HCT116 (cell line): ENCODE results near the gene VIPR1. TPM values are rescaled to one million over a fixed set of nuclear protein-coding genes. Genes with fewer than 3 reads are reported as not detected.

ENCODE experiments used
- ATAC-seq: fragments of 200-7000 bp; cut with Tn5 transposase; 2 replicates; pipeline ENCODE4 v1.9.1; 2020; ENCODE audit warnings: mild to moderate bottlenecking, moderate library complexity
- BruUV-seq: library from RNA; stranded (reverse); fragments of 400-500 nt; replicated peaks from 2 replicates; lab custom pipeline; 2021; lab: Mats Ljungman, UMichigan
- CTCF ChIA-PET: fragments of 300-600 bp; sonication (Branson Sonifier 250); formaldehyde crosslinking; loops from one replicate; lab custom pipeline; 2021; ENCODE audit warnings: antibody characterized with exemption; lab: Charles Lee
- POLR2A ChIA-PET: fragments of 300-600, 350-600 bp; sonication (Branson Sonifier 250); formaldehyde crosslinking; loops from one replicate; lab custom pipeline; 2021; ENCODE audit warnings: antibody characterized with exemption; lab: Charles Lee
- RAD21 ChIA-PET, 2 experiments: fragments of 300-600 bp; sonication (Branson Sonifier 250); formaldehyde crosslinking; loops; one replicate each; lab custom pipeline; 2023; ENCODE audit warnings: low total read pairs in 2 of 2; ENCODE audit not compliant: uncharacterized antibody in 2 of 2, unreplicated experiment in 2 of 2, low non-redundant PET in 1 of 2; lab: Charles Lee
- DNase-seq: peaks from one replicate; pipeline ENCODE4 v3.0.0-alpha.2; 2010; ENCODE audit warnings: low read depth, low spot score
- H2AFZ ChIP-seq: fragments of 200-600 bp; shearing (Covaris generic), sonication (generic); 2 replicates; pipeline ENCODE4 v1.6.1; 2017; ENCODE audit warnings: low read depth, mixed run types, mixed read lengths, antibody characterized with exemption, low read length; ENCODE audit not compliant: poor library complexity, severe bottlenecking
- H3K27ac ChIP-seq: 2 replicates; pipeline ENCODE4 v1.5.1; 2012; ENCODE audit warnings: low read depth, low read length
- H3K27me3 ChIP-seq: fragments of 200-600 bp; sonication (generic); 2 replicates; pipeline ENCODE4 v1.6.1; 2016; ENCODE audit warnings: mixed run types, low read length, mixed read lengths; ENCODE audit not compliant: insufficient read depth
- H3K36me3 ChIP-seq, 2 experiments: fragments of 200-500 bp in 1 of 2; fragments of 200-600 bp in 1 of 2; sonication (Bioruptor generic) in 1 of 2; sonication (generic) in 1 of 2; 2 replicates each; pipeline versions ENCODE4 v1.5.1 to v1.6.1; 2014 to 2016; ENCODE audit warnings: low read length in 2 of 2, inconsistent platforms in 1 of 2, mixed read lengths in 1 of 2, mixed run types in 1 of 2; ENCODE audit not compliant: insufficient read depth in 2 of 2, control insufficient read depth in 1 of 2
- H3K4me1 ChIP-seq, 2 experiments: fragments of 200-600 bp in 1 of 2; sonication (generic) in 1 of 2; 2 replicates each; pipeline versions ENCODE4 v1.5.1 to v1.6.1; 2012 to 2017; ENCODE audit warnings: low read length in 2 of 2, inconsistent platforms in 1 of 2, mild to moderate bottlenecking in 1 of 2, mixed read lengths in 1 of 2, mixed run types in 1 of 2, moderate library complexity in 1 of 2; ENCODE audit not compliant: insufficient read depth in 2 of 2, control insufficient read depth in 1 of 2
- H3K4me2 ChIP-seq: fragments of 200-600 bp; sonication (generic); 2 replicates; pipeline ENCODE4 v1.6.1; 2017; ENCODE audit warnings: mixed run types, low read length, mixed read lengths
- H3K4me3 ChIP-seq, 2 experiments: fragments of 200-600 bp in 1 of 2; sonication (generic) in 1 of 2; replicated peaks in 1 of 2; 2 replicates each; pipeline ENCODE4 v1.5.1; 2011 to 2016; ENCODE audit warnings: low read length in 2 of 2, control low read depth in 1 of 2, low read depth in 1 of 2, mild to moderate bottlenecking in 1 of 2, mixed read lengths in 1 of 2, mixed run types in 1 of 2
- H3K79me2 ChIP-seq: fragments of 200-600 bp; sonication (generic); 2 replicates; pipeline ENCODE4 v1.6.1; 2017; ENCODE audit warnings: mild to moderate bottlenecking, mixed run types, low read length, moderate library complexity, mixed read lengths; ENCODE audit not compliant: insufficient read depth
- H3K9ac ChIP-seq: fragments of 200-600 bp; sonication (generic); 2 replicates; pipeline ENCODE4 v1.6.1; 2016; ENCODE audit warnings: low read length, mixed read lengths
- H3K9me2 ChIP-seq: fragments of 200-600 bp; sonication (generic), shearing (Covaris generic); 2 replicates; pipeline ENCODE4 v1.6.1; 2017; ENCODE audit warnings: mixed run types, mild to moderate bottlenecking, moderate library complexity; ENCODE audit not compliant: insufficient read depth
- H3K9me3 ChIP-seq, 2 experiments: fragments of 200-500 bp in 1 of 2; fragments of 200-600 bp in 1 of 2; sonication (Bioruptor generic) in 1 of 2; sonication (generic) in 1 of 2; 2 replicates each; pipeline ENCODE4 v1.6.1; 2014 to 2017; ENCODE audit warnings: low read length in 2 of 2, mixed read lengths in 2 of 2, inconsistent platforms in 1 of 2, low read depth in 1 of 2, mild to moderate bottlenecking in 1 of 2, mixed run types in 1 of 2, moderate library complexity in 1 of 2; ENCODE audit not compliant: control insufficient read depth in 1 of 2, insufficient read depth in 1 of 2
- H4K20me1 ChIP-seq: fragments of 200-600 bp; sonication (generic), shearing (Covaris generic); 2 replicates; pipeline ENCODE4 v1.6.1; 2017; ENCODE audit warnings: mixed run types, mild to moderate bottlenecking, moderate library complexity; ENCODE audit not compliant: insufficient read depth
- CBX3 ChIP-seq: IDR thresholded peaks from 2 replicates; pipeline ENCODE4 v1.6.1; 2012; ENCODE audit warnings: low read depth
- CTCF ChIP-seq, 3 experiments: fragments of 200-600 bp in 1 of 3; sonication (generic) in 1 of 3; IDR thresholded peaks in 2 of 3; conservative IDR thresholded peaks in 1 of 3; 2 replicates each; pipeline ENCODE4 v1.5.1; 2012 to 2017; ENCODE audit warnings: low read depth in 2 of 3, low read length in 2 of 3, antibody characterized with exemption in 1 of 3, borderline replicate concordance in 1 of 3, control low read depth in 1 of 3, mild to moderate bottlenecking in 1 of 3, mixed read lengths in 1 of 3, mixed run types in 1 of 3, moderate library complexity in 1 of 3; ENCODE audit not compliant: insufficient read depth in 1 of 3
- EGR1 ChIP-seq: IDR thresholded peaks from 2 replicates; pipeline ENCODE4 v1.6.1; 2012; ENCODE audit warnings: low read depth
- ELF1 ChIP-seq: IDR thresholded peaks from 2 replicates; pipeline ENCODE4 v1.6.1; 2012; ENCODE audit warnings: low read depth, borderline replicate concordance
- EZH2 ChIP-seq: fragments of 200-600 bp; sonication (generic); IDR thresholded peaks from 2 replicates; pipeline ENCODE4 v1.6.1; 2017; ENCODE audit warnings: antibody characterized with exemption, mixed run types
- EZH2phosphoT487 ChIP-seq: fragments of 200-600 bp; IDR thresholded peaks from 2 replicates; pipeline ENCODE4 v1.6.1; 2018; ENCODE audit warnings: antibody characterized with exemption, borderline replicate concordance
- JUND ChIP-seq: IDR thresholded peaks from 2 replicates; pipeline ENCODE4 v1.6.1; 2012
- MAX ChIP-seq: IDR thresholded peaks from 2 replicates; pipeline ENCODE4 v1.6.1; 2012
- RAD21 ChIP-seq: IDR thresholded peaks from 2 replicates; pipeline ENCODE4 v1.6.1; 2012; ENCODE audit warnings: low read depth, mild to moderate bottlenecking
- REST ChIP-seq: IDR thresholded peaks from 2 replicates; pipeline ENCODE4 v1.6.1; 2012; ENCODE audit warnings: low read depth
- SRF ChIP-seq: IDR thresholded peaks from 2 replicates; pipeline ENCODE4 v1.6.1; 2012; ENCODE audit warnings: low read depth
- TCF7L2 ChIP-seq: IDR thresholded peaks from 2 replicates; pipeline ENCODE4 v1.7.0; 2011; ENCODE audit warnings: borderline replicate concordance, inconsistent platforms; ENCODE audit not compliant: insufficient read depth, insufficient read length; ENCODE audit errors: extremely low read depth
- YY1 ChIP-seq: IDR thresholded peaks from 2 replicates; pipeline ENCODE4 v1.6.1; 2011; ENCODE audit warnings: low read length, low read depth, moderate library complexity, mild to moderate bottlenecking; ENCODE audit not compliant: insufficient replicate concordance; ENCODE audit errors: extremely low read depth
- ZBTB33 ChIP-seq: IDR thresholded peaks from 2 replicates; pipeline ENCODE4 v1.6.1; 2011; ENCODE audit warnings: mild to moderate bottlenecking, low read length, moderate library complexity; ENCODE audit not compliant: insufficient replicate concordance; ENCODE audit errors: extremely low read depth
- ZNF274 ChIP-seq: fragments of 200-500 bp; sonication (Bioruptor generic); IDR thresholded peaks from 2 replicates; pipeline ENCODE4 v1.6.1; 2014; ENCODE audit warnings: mild to moderate bottlenecking, low read depth, low read length, inconsistent platforms
- intact Hi-C: fragments of 100-400 bp; cut with micrococcal nuclease; formaldehyde crosslinking; loops from 2 replicates; pipeline ENCODE4 v1.10.0; 2022
- total RNA-seq: library from RNA; stranded (reverse); gene quantifications from one replicate; pipeline ENCODE4 v1.2.1, GENCODE V29; 2021; ENCODE audit not compliant: unreplicated experiment

Gene VIPR1
- total RNA-seq, 1 experiment from 2014 or later = 9.6 TPM

GRCh38 chr3:42517117-42517516, 14.7 kb downstream of the VIPR1 start:
- ChIA-PET RAD21 (no interaction called here), CTCF (no interaction called here), POLR2A (no interaction called here)
- H3K4me2 ChIP-seq = no peak overlapping the region
- H3K36me3 ChIP-seq = no peaks in the 10 kb centered on the region
- no peaks in the 10 kb centered on the region for H4K20me1 ChIP-seq
- BruUV-seq = no TSS peak
- no peaks in the 10 kb centered on the region for H3K27me3 ChIP-seq
- no peaks in the 10 kb centered on the region for H3K79me2 ChIP-seq
- intact Hi-C loops = no loop called here
- H3K9me2 ChIP-seq = no peaks in the 10 kb centered on the region
- H2AFZ ChIP-seq = no peak overlapping the region
- no peaks in the 10 kb centered on the region for H3K4me1 ChIP-seq
- no peak overlapping the region for H3K27ac ChIP-seq
- DNase-seq (no peak), ATAC-seq (no peak)
- no peaks in the 10 kb centered on the region for H3K9me3 ChIP-seq
- no peak overlapping the region for H3K9ac ChIP-seq
- no peak for TF ChIP-seq JUND
- TF ChIP-seq CBX3 = no peak
- no peak for TF ChIP-seq ELF1
- TF ChIP-seq EZH2phosphoT487 = no peak
- TF ChIP-seq EZH2 = no peak
- TF ChIP-seq RAD21 = no peak
- no peak for TF ChIP-seq SRF
- TF ChIP-seq TCF7L2 = no peak
- no peak for TF ChIP-seq REST
- no peak for TF ChIP-seq MAX
- no peak for TF ChIP-seq ZBTB33
- no peak for TF ChIP-seq ZNF274
- no peak for TF ChIP-seq CTCF (IDR thresholded peaks at IDR 0.05 in 2 of 3, conservative IDR thresholded peaks at IDR 0.05 in 1 of 3; ENCODE audit: borderline replicate concordance in 1 of 3, insufficient read depth in 1 of 3, low read depth in 2 of 3, low read length in 2 of 3)
- no peak for TF ChIP-seq EGR1
- TF ChIP-seq YY1 = no peak
- H3K4me3 ChIP-seq = no peak overlapping the region
